DMS114 treated with DMSO at 0.1 percent for 48 hours (cell line): ENCODE measurements around the gene THEM5.
"Not testable (repeated sequence)": the region's sequence is repeated elsewhere in the genome, so short reads cannot be mapped to it uniquely, and the experiment has no call there.

Experiments used
- DNase-seq: peaks from one replicate; lab custom pipeline; 2025; ENCODE audit not compliant: unreplicated experiment; lab: John Stamatoyannopoulos, UW

Gene THEM5, protein sequence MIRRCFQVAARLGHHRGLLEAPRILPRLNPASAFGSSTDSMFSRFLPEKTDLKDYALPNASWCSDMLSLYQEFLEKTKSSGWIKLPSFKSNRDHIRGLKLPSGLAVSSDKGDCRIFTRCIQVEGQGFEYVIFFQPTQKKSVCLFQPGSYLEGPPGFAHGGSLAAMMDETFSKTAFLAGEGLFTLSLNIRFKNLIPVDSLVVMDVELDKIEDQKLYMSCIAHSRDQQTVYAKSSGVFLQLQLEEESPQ

DNA sequence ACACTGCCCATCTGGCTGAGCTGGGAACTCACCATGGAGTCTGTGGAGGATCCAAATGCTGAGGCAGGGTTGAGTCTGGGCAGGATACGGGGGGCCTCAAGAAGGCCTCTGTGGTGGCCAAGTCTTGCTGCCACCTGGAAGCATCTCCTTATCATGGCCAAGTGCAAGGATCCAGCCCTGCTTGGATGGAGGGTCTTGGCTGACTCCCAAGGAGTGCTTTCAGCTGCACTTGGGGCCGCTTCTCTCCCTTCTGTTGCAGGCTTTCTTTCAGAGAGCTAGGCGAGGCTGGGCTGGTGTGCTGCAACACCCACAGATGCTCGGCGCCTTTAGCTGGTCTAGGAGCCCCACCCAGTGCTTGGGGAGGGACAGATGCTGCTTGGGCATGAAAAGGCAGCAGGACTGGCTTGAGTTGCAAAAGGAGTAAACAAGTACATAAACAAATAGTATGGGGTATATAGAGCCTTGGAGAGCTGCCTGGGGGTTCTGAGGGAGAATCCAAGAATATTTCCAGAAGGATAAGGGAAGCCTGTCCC, at the start of gene THEM5:
THEM5 (minus strand) TSS at position 302 of the 533 bp plus-strand sequence; CDS start at position 155, 147 bp downstream.
- DNase-seq: no peak

DNA sequence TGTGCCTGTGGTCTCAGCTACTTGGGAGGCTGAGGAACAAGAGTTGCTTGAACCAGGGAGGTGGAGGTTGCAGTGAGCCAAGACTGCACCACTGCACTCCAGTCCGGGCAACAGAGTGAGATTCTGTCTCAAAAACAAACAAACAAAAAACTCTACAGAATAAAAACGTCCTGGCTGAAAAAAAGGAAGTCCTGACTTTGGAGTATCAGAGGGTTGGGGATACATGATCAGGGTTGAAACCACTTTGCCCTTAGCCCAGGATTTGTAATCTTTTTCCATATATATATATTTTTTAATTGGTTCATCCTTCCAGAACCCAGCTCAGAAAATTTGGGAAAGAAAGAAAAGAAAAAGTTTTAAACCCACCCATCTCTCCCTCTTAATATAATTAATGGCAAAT, 49.3 kb upstream of the THEM5 start:
- DNase-seq: no peak

DNA sequence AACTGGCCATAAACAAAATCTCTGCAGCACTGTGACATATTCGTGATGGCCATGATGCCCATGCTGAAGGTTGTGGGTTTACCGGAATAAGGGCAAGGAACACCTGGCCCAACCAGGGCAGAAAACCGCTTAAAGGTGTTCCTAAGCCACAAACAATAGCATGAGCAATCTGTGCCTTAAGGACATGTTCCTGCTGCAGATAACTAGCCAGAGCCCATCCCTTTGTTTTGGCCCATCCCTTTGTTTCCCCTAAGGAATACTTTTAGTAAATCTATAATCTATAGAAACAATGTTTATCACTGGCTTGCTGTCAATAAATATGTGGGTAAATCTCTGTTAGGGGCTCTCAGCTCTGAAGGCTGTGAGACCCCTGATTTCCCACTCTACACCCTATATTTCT, 47.3 kb upstream of the THEM5 start:
- not testable (repeated sequence) for DNase-seq

- DNase-seq: no peak
Observed at GRCh38 chr1:151898519-151898991, 45.0 kb upstream of the THEM5 start.

- DNase-seq: no peak
Observed at GRCh38 chr1:151897991-151898431, 44.5 kb upstream of the THEM5 start.

- DNase-seq: no peak
Observed at GRCh38 chr1:151893176-151893924, 39.8 kb upstream of the THEM5 start.

DNA sequence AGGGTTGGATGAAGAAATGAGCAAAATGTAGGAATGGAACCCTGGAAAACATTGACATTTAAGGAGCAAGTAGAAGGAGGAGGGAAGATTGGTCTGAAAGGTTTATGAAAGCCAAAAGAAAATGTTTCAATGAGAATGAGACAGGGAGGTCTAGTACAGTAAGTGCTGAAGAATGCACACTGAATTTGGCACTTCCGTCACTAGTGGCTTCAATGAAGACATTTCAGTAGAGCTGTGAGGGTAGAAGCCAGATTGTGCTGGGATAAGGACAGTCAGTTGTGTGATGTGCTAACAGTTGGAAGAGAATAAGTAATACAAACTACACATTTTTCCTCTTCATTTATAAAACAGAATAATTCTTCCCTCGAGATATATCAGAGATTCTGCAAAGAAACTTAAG, 38.7 kb upstream of the THEM5 start:
- no peak for DNase-seq

DNA sequence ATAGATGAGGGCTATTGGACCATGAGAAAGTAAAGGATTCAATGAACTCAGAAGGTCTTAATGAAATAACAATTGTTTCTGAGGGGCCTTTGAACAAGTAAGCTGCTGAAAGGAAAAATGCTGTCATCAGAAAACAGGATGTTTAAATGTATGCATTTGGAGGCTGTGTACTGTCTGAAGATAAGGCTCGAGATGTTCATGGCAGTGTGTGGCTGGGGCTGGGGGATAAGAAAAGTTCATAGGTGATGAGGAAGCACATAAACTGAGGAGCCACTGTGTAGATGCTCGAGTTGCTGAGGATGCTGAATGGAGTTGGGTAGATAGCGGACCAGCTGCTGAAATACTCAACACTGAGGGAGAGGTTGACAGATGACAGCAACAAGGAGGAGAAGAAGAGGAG, 38.0 kb upstream of the THEM5 start:
- DNase-seq: no peak

- DNase-seq: no peak
Observed at GRCh38 chr1:151888972-151889570, 35.6 kb upstream of the THEM5 start.

DNA sequence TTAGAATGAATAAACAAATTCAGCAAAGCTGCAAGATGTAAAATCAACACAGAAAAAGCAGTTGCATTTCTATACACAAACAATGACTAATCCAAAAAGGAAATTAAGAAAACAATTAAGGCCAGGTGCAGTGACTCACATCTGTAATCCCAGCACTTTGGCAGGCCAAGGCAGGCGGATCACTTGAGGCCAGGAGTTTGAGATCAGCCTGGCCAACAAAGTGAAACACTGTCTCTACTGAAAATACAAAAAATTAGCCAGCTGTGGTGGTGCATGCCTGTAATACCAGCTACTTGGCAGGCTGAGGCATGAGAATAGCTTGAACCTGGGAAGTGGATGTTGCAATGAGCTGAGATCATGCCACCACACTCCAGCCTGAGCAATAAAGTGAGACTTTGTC, 33.5 kb upstream of the THEM5 start:
- DNase-seq: no peak

GRCh38 chr1:151885479-151885878, 32.0 kb upstream of the THEM5 start:
- DNase-seq: no peak

- DNase-seq: not testable (repeated sequence)
Observed at GRCh38 chr1:151884879-151885278, 31.4 kb upstream of the THEM5 start.

- DNase-seq: not testable (repeated sequence)
Observed at GRCh38 chr1:151884445-151884844, 30.9 kb upstream of the THEM5 start.

DNA sequence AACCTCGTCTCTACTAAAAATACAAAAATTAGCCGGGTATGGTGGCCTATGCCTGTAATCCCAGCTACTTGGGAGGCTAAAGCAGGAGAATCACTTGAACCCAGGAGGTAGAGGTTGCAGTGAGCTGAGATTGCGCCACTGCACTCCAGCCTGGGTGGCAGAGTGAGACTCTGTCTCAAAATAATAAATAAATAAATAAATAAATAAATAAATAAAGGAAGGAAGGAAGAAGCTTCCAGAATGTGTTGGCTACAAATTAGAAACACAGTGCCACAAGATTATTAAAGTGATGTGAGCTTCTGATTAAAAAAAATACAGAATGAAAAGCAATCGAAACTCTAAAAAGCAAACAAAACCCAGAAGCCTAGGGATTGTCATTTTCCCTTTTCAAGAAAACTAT, 30.4 kb upstream of the THEM5 start:
- DNase-seq: not testable (repeated sequence)

GRCh38 chr1:151882918-151883317, 29.4 kb upstream of the THEM5 start:
- not testable (repeated sequence) for DNase-seq

GRCh38 chr1:151882466-151882865, 29.0 kb upstream of the THEM5 start:
- DNase-seq: no peak

GRCh38 chr1:151881479-151881878, 28.0 kb upstream of the THEM5 start:
- DNase-seq: peak; percentile 40

- no peak for DNase-seq
Observed at GRCh38 chr1:151875419-151876097, 22.0 kb upstream of the THEM5 start.

DNA sequence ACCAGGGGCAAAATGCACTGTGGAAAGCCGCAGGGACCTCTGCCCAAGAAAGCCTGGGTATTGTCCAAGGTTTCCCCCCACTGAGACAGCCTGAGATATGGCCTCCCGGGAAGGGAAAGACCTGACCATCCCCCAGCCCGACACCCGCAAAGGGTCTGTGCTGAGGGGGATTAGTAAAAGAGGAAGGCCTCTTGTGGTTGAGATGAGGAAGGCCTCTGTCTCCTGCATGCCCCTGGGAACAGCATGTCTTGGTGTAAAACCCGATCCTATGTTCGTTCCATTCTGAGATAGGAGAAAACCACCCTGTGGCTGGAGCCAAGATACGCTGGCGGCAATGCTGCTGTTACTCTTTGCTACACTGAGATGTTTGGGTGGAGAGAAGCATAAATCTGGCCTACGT, 19.3 kb upstream of the THEM5 start:
- DNase-seq: not testable (repeated sequence)

GRCh38 chr1:151871284-151872030, 17.9 kb upstream of the THEM5 start:
- no peak for DNase-seq
